Epithelial cell of esophagus (primary cell): ENCODE results near the gene DMAC2L.
A peak's percentile ranks its signal among the peaks of the same experiment; 100 is the strongest.

Source experiments
- DNase-seq: peaks from one replicate; pipeline ENCODE4 v3.0.0; 2010; ENCODE audit warnings: low read depth
- H3K4me3 ChIP-seq: 2 replicates; pipeline ENCODE4 v1.5.1; 2011; ENCODE audit warnings: mild to moderate bottlenecking, low read length, control low read depth
- TF ChIP-seq, protein P1 (sequence below): IDR thresholded peaks from 2 replicates; pipeline ENCODE4 v1.5.1; 2011; ENCODE audit warnings: low read depth, mild to moderate bottlenecking, low read length, control low read depth, inconsistent platforms; ENCODE audit not compliant: insufficient read depth; ENCODE audit errors: missing control alignments

Gene DMAC2L

GRCh38 chr14:50338587-50338986 is 26.5 kb downstream of the DMAC2L start:
- DNase-seq: no peak
- no peak overlapping the region for H3K4me3 ChIP-seq
- TF ChIP-seq, protein P1, sequence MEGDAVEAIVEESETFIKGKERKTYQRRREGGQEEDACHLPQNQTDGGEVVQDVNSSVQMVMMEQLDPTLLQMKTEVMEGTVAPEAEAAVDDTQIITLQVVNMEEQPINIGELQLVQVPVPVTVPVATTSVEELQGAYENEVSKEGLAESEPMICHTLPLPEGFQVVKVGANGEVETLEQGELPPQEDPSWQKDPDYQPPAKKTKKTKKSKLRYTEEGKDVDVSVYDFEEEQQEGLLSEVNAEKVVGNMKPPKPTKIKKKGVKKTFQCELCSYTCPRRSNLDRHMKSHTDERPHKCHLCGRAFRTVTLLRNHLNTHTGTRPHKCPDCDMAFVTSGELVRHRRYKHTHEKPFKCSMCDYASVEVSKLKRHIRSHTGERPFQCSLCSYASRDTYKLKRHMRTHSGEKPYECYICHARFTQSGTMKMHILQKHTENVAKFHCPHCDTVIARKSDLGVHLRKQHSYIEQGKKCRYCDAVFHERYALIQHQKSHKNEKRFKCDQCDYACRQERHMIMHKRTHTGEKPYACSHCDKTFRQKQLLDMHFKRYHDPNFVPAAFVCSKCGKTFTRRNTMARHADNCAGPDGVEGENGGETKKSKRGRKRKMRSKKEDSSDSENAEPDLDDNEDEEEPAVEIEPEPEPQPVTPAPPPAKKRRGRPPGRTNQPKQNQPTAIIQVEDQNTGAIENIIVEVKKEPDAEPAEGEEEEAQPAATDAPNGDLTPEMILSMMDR: no peak

DNA sequence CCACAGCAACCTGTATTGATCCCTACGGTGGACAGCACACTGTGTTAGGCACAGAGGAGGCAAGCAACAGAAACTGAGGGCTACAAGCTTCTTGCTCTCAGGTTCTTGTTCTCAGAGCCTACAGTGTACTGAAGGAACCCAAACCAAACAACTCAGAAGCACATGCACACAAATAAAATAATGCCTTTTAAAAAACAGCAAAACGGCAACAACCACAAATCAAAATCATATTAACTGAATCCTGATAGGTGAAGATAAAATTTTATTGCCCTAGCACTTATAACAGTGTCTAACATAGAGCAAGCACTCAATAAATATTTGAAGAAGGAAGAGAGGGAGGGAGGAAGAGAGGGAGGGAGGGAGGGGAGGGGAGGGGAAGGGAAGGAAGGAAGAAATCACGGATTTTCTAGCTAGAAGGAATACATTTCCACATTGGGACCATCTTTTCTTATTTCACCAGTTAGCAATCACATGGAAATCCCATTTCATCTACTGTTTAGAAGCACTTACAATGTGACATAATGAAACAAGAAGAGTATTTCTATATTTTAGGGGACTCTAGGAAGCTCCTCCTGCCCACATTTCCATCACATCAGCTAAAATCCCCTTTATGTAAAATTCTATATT is 27.2 kb downstream of the DMAC2L start:
- H3K4me3 ChIP-seq: no peak overlapping the region
- TF ChIP-seq, protein P1: no peak
- DNase-seq: no peak

DNA sequence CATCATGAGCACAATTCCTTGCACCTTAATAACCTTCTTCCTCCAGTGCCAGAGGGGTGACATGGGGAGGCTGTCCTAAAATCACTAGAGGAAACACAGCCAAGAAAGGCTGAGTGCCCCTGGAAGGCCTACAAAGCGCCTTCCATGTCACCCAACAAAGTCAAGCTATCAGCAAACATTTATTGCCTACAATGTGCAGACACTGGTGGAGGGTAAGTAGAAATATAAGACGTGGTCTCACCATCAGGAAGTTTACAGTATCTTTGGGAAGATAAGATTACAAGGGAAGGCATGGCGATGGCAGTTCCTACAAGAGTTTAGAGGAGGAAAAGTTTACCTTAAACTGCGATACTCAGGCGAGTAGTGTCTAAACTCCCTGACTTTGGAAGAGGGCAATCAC is 27.9 kb downstream of the DMAC2L start:
- H3K4me3 ChIP-seq: no peak overlapping the region
- no peak for DNase-seq
- TF ChIP-seq, protein P1: no peak

DNA sequence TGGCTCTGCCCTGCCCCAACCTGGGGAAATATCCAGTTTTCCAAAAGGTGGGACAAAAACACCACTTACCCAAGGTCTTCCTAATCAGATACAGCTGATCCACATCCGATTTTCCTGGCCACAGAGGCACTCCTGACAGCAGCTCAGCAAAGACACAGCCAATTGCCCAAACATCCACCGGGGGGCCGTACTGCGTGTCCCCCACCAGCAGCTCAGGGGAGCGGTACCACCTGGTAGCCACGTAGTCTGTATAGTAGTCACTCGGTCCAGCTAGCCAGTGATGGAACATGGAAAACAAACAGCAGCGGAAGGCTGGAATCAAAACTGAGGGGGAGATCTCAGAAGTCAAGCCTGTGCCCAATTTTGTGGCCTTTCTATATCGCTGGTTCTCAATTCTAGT is 28.8 kb downstream of the DMAC2L start:
- no peak for DNase-seq
- TF ChIP-seq, protein P1: no peak
- H3K4me3 ChIP-seq: no peak overlapping the region

DNA sequence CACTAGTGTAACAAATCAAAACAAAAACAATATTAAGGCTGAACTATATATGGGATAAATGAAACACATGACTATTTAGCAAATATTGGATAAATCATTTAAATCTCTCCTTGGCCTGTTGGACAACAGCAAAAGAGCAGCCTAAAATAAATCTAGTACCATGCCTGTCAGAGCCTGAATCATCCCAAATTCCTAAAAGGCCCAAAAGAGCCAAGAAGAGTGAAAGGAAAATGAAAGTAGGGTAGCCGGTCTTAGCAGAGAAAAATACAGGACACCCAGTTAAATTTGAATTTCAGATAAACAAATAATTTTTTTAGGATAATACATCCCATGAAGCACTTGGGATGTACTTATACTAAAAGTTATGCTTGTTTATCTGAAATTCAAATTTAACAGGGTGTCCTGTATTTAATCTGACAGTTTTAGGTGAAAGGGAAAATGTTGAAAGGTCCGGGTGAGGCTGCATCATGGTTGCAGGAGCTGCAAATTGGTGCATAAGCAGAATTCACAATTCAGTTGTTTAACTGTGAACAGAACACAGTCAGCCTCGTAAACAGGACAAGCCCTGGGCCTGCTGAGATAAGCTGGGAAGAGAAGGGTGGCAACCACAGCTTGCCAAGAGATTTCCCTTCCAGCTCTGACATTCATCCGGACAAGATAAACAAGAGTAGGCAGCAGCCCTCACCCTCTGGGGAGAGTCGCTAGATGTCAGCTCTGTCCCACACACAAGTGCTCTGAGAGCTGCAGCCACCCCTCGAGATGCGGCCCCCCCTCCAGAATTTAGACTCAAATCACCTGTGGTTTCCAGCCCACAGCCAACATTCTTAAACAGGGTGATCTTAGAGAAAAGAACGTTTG is 30.3 kb downstream of the DMAC2L start:
- TF ChIP-seq, protein P1: peak; percentile 45
- DNase-seq: peak; percentile 68
- no peak overlapping the region for H3K4me3 ChIP-seq

DNA sequence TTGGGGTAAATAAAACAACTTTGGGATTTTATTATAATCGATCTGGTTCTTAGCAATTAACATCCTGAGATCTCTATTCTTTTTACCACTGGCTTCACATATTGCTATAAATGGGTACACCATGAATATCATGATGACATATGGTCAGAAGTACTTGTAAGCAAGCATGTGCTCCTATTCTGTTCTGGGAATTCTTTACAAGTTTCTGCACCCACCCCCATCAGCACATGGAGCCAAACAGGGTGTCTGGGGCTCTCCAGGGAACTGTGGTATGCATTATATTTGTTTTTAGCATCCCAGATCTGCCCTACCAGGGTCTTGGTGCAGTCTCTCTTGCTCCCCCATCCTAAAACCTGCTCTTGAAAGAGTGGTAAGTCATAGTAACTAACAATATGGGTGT is 31.3 kb downstream of the DMAC2L start:
- TF ChIP-seq, protein P1: no peak
- no peak overlapping the region for H3K4me3 ChIP-seq
- no peak for DNase-seq
